Mesodermal cell (in vitro differentiated cells): Measurements from ENCODE around the gene LIN7C.
A peak's percentile ranks its signal among the peaks of the same experiment; 100 is the strongest.

Experiments
- H3K27ac ChIP-seq: 2 replicates; pipeline ENCODE4 v1.7.0; 2013; ENCODE audit warnings: mild to moderate bottlenecking, low read depth, low read length, moderate library complexity; ENCODE audit not compliant: severe bottlenecking
- H3K36me3 ChIP-seq: 2 replicates; pipeline ENCODE4 v1.7.1; 2013; ENCODE audit warnings: mild to moderate bottlenecking, low read length, moderate library complexity; ENCODE audit not compliant: control insufficient read depth, insufficient read depth
- H3K4me1 ChIP-seq: one replicate; pipeline ENCODE4 v1.7.1; 2013; ENCODE audit warnings: mild to moderate bottlenecking, low read length; ENCODE audit not compliant: insufficient read depth, control insufficient read depth, poor library complexity, severe bottlenecking
- H3K4me3 ChIP-seq: 2 replicates; pipeline ENCODE4 v1.7.0; 2013; ENCODE audit warnings: low read length, control low read depth, mild to moderate bottlenecking; ENCODE audit not compliant: insufficient read depth, poor library complexity, severe bottlenecking; ENCODE audit errors: extremely low read depth
- H3K9me3 ChIP-seq: 2 replicates; pipeline ENCODE4 v1.7.1; 2013; ENCODE audit warnings: mild to moderate bottlenecking, low read length, moderate library complexity; ENCODE audit not compliant: control insufficient read depth
- WGBS, 2 experiments: methylation state at CpG; one replicate each; pipeline ENCODE4 v1.1.5; 2013; ENCODE audit warnings: missing lambda C conversion rate in 2 of 2; ENCODE audit not compliant: insufficient coverage in 2 of 2; 5-methylcytosine and 5-hydroxymethylcytosine counted together

The LIN7C gene

GRCh38 chr11:27470166-27470565, 36.4 kb downstream of the LIN7C start:
- WGBS, 2 experiments: 21 to 29% methylated on average over 2 of the region's 3 CpGs
- Histone ChIP-seq H3K36me3 (peaks cover 17% of the 10 kb centered on the region), H3K4me1 (peaks cover 18% of the 10 kb centered on the region), H3K4me3 (peak overlapping the region; percentile 84), H3K27ac (no peak overlapping the region), H3K9me3 (no peaks in the 10 kb centered on the region)

- peak overlapping the region; percentile 84 for H3K4me3 ChIP-seq
- peaks cover 28% of the 10 kb centered on the region for H3K4me1 ChIP-seq
- WGBS, 2 experiments: 65 to 84% methylated on average over 5 to 7 of the region's 8 CpGs
- peaks cover 17% of the 10 kb centered on the region for H3K36me3 ChIP-seq
- no peak overlapping the region for H3K27ac ChIP-seq
- H3K9me3 ChIP-seq: no peaks in the 10 kb centered on the region
Measured at GRCh38 chr11:27468995-27469695, 37.4 kb downstream of the LIN7C start.

- WGBS, 2 experiments: 53 to 78% methylated on average over 2 of the region's 5 CpGs
- Histone ChIP-seq H3K9me3 (no peaks in the 10 kb centered on the region), H3K27ac (peak overlapping the region; percentile 55), H3K4me3 (no peak overlapping the region), H3K4me1 (peaks cover 30% of the 10 kb centered on the region), H3K36me3 (peaks cover 17% of the 10 kb centered on the region)
Measured at GRCh38 chr11:27468209-27468994, 38.2 kb downstream of the LIN7C start.

GRCh38 chr11:27467181-27467913, 39.2 kb downstream of the LIN7C start:
- Histone ChIP-seq H3K9me3 (no peaks in the 10 kb centered on the region), H3K27ac (no peak overlapping the region), H3K4me3 (no peak overlapping the region), H3K36me3 (peaks cover 22% of the 10 kb centered on the region), H3K4me1 (peaks cover 30% of the 10 kb centered on the region)
- WGBS, 2 experiments: 96 to 98% methylated on average over 7 to 9 of the region's 13 CpGs

GRCh38 chr11:27466363-27466762, 40.2 kb downstream of the LIN7C start:
- no peaks in the 10 kb centered on the region for H3K9me3 ChIP-seq
- H3K4me3 ChIP-seq: no peak overlapping the region
- WGBS, 2 experiments: 100% methylated on average over 1 of the region's 1 CpG; no CpG with 5 or more reads in 1 of the 2 experiments
- H3K4me1 ChIP-seq: peaks cover 30% of the 10 kb centered on the region
- peaks cover 32% of the 10 kb centered on the region for H3K36me3 ChIP-seq
- no peak overlapping the region for H3K27ac ChIP-seq

GRCh38 chr11:27465629-27466028, 40.9 kb downstream of the LIN7C start:
- H3K4me3 ChIP-seq: no peak overlapping the region
- WGBS, 2 experiments: 100% methylated on average over 1 of the region's 3 CpGs; no CpG with 5 or more reads in 1 of the 2 experiments
- H3K4me1 ChIP-seq: peaks cover 33% of the 10 kb centered on the region
- no peak overlapping the region for H3K27ac ChIP-seq
- H3K36me3 ChIP-seq: peaks cover 33% of the 10 kb centered on the region
- H3K9me3 ChIP-seq: no peaks in the 10 kb centered on the region

GRCh38 chr11:27464909-27465308, 41.7 kb downstream of the LIN7C start:
- H3K36me3 ChIP-seq: peaks cover 33% of the 10 kb centered on the region
- no peaks in the 10 kb centered on the region for H3K9me3 ChIP-seq
- peaks cover 38% of the 10 kb centered on the region for H3K4me1 ChIP-seq
- no peak overlapping the region for H3K4me3 ChIP-seq
- 71% methylated on average over 1 of the region's 2 CpGs; no CpG with 5 or more reads in 1 of the 2 experiments for WGBS, 2 experiments
- peak overlapping the region; percentile 65 for H3K27ac ChIP-seq

- Histone ChIP-seq H3K27ac (peak overlapping the region; percentile 65), H3K36me3 (peaks cover 28% of the 10 kb centered on the region), H3K4me1 (peaks cover 34% of the 10 kb centered on the region), H3K9me3 (no peaks in the 10 kb centered on the region), H3K4me3 (no peak overlapping the region)
- WGBS, 2 experiments: 83% methylated on average over 1 of the region's 2 CpGs; no CpG with 5 or more reads in 1 of the 2 experiments
Measured at GRCh38 chr11:27464289-27464696, 42.3 kb downstream of the LIN7C start.

- Histone ChIP-seq H3K4me1 (peaks cover 26% of the 10 kb centered on the region), H3K9me3 (no peaks in the 10 kb centered on the region), H3K27ac (no peak overlapping the region), H3K36me3 (peaks cover 34% of the 10 kb centered on the region), H3K4me3 (no peak overlapping the region)
- WGBS, 2 experiments: 98% methylated on average over 4 to 5 of the region's 5 CpGs
Measured at GRCh38 chr11:27462543-27462942, 44.0 kb downstream of the LIN7C start.

- H3K27ac ChIP-seq: peak overlapping the region; percentile 66
- 70 to 83% methylated on average over 2 to 3 of the region's 5 CpGs for WGBS, 2 experiments
- no peaks in the 10 kb centered on the region for H3K9me3 ChIP-seq
- no peak overlapping the region for H3K4me3 ChIP-seq
- H3K36me3 ChIP-seq: peaks cover 31% of the 10 kb centered on the region
- H3K4me1 ChIP-seq: peaks cover 43% of the 10 kb centered on the region
Measured at GRCh38 chr11:27460158-27460978, 46.2 kb downstream of the LIN7C start.
